Small intestine (tissue), 7 donors: Measurements from ENCODE around the gene PMFBP1. TPM values are rescaled to one million over a fixed set of nuclear protein-coding genes. Genes with fewer than 3 reads are reported as not detected.
A peak's percentile ranks its signal among the peaks of the same experiment; 100 is the strongest.

Experiments
- DNase-seq, 2 donors: peaks; one replicate each; pipeline versions ENCODE4 v3.0.0 to v3.0.0-alpha.2; 2013
- FAIRE-seq: peaks from 2 replicates; lab custom pipeline; 2012; peaks lifted over from hg19 to GRCh38; lab: Jason Lieb, UNC
- H3K27ac ChIP-seq, 3 donors: one replicate each; pipeline ENCODE4 v1.5.1; 2013; ENCODE audit warnings: low read length in 2 of 3, mild to moderate bottlenecking in 2 of 3, control low read depth in 1 of 3, inconsistent platforms in 1 of 3, low read depth in 1 of 3, moderate library complexity in 1 of 3
- H3K27me3 ChIP-seq, 3 donors: one replicate each; pipeline ENCODE4 v1.6.1; 2013; ENCODE audit warnings: low read length in 3 of 3, inconsistent platforms in 1 of 3; ENCODE audit not compliant: control insufficient read depth in 3 of 3, insufficient read depth in 3 of 3
- H3K36me3 ChIP-seq, 3 donors: one replicate each; pipeline ENCODE4 v1.6.1; 2013; ENCODE audit warnings: low read length in 3 of 3, inconsistent platforms in 1 of 3, low read depth in 1 of 3, mild to moderate bottlenecking in 1 of 3, moderate library complexity in 1 of 3; ENCODE audit not compliant: control insufficient read depth in 3 of 3, insufficient read depth in 2 of 3
- H3K4me1 ChIP-seq, 3 donors: one replicate each; pipeline ENCODE4 v1.6.1; 2013; ENCODE audit warnings: low read length in 2 of 3, inconsistent platforms in 1 of 3, low read depth in 1 of 3, mild to moderate bottlenecking in 1 of 3, moderate library complexity in 1 of 3; ENCODE audit not compliant: control insufficient read depth in 3 of 3, insufficient read depth in 2 of 3
- H3K4me3 ChIP-seq, 3 donors: one replicate each; pipeline ENCODE4 v1.5.1; 2013; ENCODE audit warnings: low read length in 3 of 3, control low read depth in 1 of 3, inconsistent platforms in 1 of 3, low read depth in 1 of 3, mild to moderate bottlenecking in 1 of 3, moderate library complexity in 1 of 3
- H3K9me3 ChIP-seq, 2 donors: one replicate each; pipeline ENCODE4 v1.6.1; 2013; ENCODE audit warnings: low read depth in 1 of 2, low read length in 1 of 2; ENCODE audit not compliant: control insufficient read depth in 2 of 2, insufficient read depth in 1 of 2
- WGBS, 3 donors: extraction: QIAGEN DNeasy Blood & Tissue Kit; methylation state at CpG; one replicate each; pipeline ENCODE4 v1.1.7; 2013; 5-methylcytosine and 5-hydroxymethylcytosine counted together
- polyA plus RNA-seq, 4 donors: library from polyadenylated mRNA; stranded (reverse) in 3 of 4; unstranded in 1 of 4; fragments of 200-250 nt in 3 of 4; fragments of 120-200 nt in 1 of 4; gene quantifications; one replicate each; pipeline versions ENCODE4 v1.2.1 to v1.2.3, GENCODE V29; 2013
- donor health status: healthy with polysubstance abuse.
- donor health status: control.
- donor health status: control.
- donor health status: Bipolar disorder and iron deficiency.
- donor health status: healthy.

PMFBP1 gene
- polyA plus RNA-seq, 4 donors, result 1.1 to 5.2 (median 2.3) TPM

- FAIRE-seq (no peak), DNase-seq (no peak)
- Histone ChIP-seq H3K27me3 (no peaks in the 10 kb centered on the region), H3K4me1 (peaks cover 0 to 13% (median 0%) of the 10 kb centered on the region in 3 donors), H3K27ac (no peak overlapping the region), H3K36me3 (peaks cover 0 to 11% (median 2%) of the 10 kb centered on the region in 3 donors), H3K4me3 (no peak overlapping the region), H3K9me3 (no peaks in the 10 kb centered on the region)
- 76 to 78% (median 78%) methylated on average over 8 of the region's 8 CpGs for WGBS, 3 donors
Measured at GRCh38 chr16:72123426-72123825, 48.5 kb downstream of the PMFBP1 start.

GRCh38 chr16:72122916-72123315 lies 49.0 kb downstream of the PMFBP1 start:
- Histone ChIP-seq H3K9me3 (no peaks in the 10 kb centered on the region), H3K27me3 (no peaks in the 10 kb centered on the region), H3K4me3 (no peak overlapping the region), H3K36me3 (peaks cover 0 to 11% (median 2%) of the 10 kb centered on the region in 3 donors), H3K4me1 (peaks cover 0 to 13% (median 0%) of the 10 kb centered on the region in 3 donors), H3K27ac (no peak overlapping the region)
- DNase-seq (no peak), FAIRE-seq (no peak)
- 85 to 92% (median 87%) methylated on average over 11 of the region's 11 CpGs for WGBS, 3 donors

GRCh38 chr16:72122308-72122707 lies 49.6 kb downstream of the PMFBP1 start:
- H3K4me1 ChIP-seq, result peaks cover 0 to 13% (median 0%) of the 10 kb centered on the region in 3 donors
- no peak for DNase-seq
- no peak overlapping the region for H3K27ac ChIP-seq
- peaks cover 0 to 11% (median 0%) of the 10 kb centered on the region in 3 donors for H3K36me3 ChIP-seq
- no peaks in the 10 kb centered on the region for H3K9me3 ChIP-seq
- WGBS, 3 donors, result 94 to 98% (median 97%) methylated on average over 2 of the region's 2 CpGs
- no peaks in the 10 kb centered on the region for H3K27me3 ChIP-seq
- FAIRE-seq, result no peak
- H3K4me3 ChIP-seq, result no peak overlapping the region

GRCh38 chr16:72120026-72120425 lies 51.9 kb downstream of the PMFBP1 start:
- Histone ChIP-seq H3K27me3 (no peaks in the 10 kb centered on the region), H3K9me3 (no peaks in the 10 kb centered on the region), H3K36me3 (peaks cover 0 to 11% (median 0%) of the 10 kb centered on the region in 3 donors), H3K4me3 (no peak overlapping the region), H3K4me1 (peaks cover 0 to 4% (median 0%) of the 10 kb centered on the region in 3 donors), H3K27ac (no peak overlapping the region)
- WGBS, 3 donors, result 85 to 89% (median 88%) methylated on average over 5 of the region's 5 CpGs
- no peak for FAIRE-seq
- DNase-seq, result no peak

- Histone ChIP-seq H3K27ac (no peak overlapping the region), H3K4me3 (no peak overlapping the region), H3K27me3 (no peaks in the 10 kb centered on the region), H3K4me1 (no peaks in the 10 kb centered on the region), H3K36me3 (peaks cover 13 to 45% (median 27%) of the 10 kb centered on the region in 3 donors), H3K9me3 (peaks cover 0 to 10% of the 10 kb centered on the region in 2 donors)
- DNase-seq (no peak), FAIRE-seq (no peak)
Measured at GRCh38 chr16:72113616-72113945, 58.4 kb downstream of the PMFBP1 start.

- Histone ChIP-seq H3K9me3 (peaks cover 0 to 10% of the 10 kb centered on the region in 2 donors), H3K36me3 (peaks cover 13 to 50% (median 32%) of the 10 kb centered on the region in 3 donors), H3K4me1 (no peaks in the 10 kb centered on the region), H3K4me3 (no peak overlapping the region), H3K27ac (no peak overlapping the region), H3K27me3 (no peaks in the 10 kb centered on the region)
- WGBS, 3 donors, result 72 to 90% (median 78%) methylated on average over 7 of the region's 7 CpGs
- FAIRE-seq (no peak), DNase-seq (no peak)
Measured at GRCh38 chr16:72112906-72113615, 58.9 kb downstream of the PMFBP1 start.

GRCh38 chr16:72112452-72112792 lies 59.5 kb downstream of the PMFBP1 start:
- Histone ChIP-seq H3K4me1 (no peaks in the 10 kb centered on the region), H3K9me3 (peaks cover 0 to 10% of the 10 kb centered on the region in 2 donors), H3K4me3 (no peak overlapping the region), H3K27ac (no peak overlapping the region), H3K27me3 (no peaks in the 10 kb centered on the region), H3K36me3 (peaks cover 16 to 56% (median 37%) of the 10 kb centered on the region in 3 donors)
- FAIRE-seq, result no peak
- DNase-seq, result no peak
- 96% methylated on average over 15 of the region's 15 CpGs for WGBS, 3 donors

GRCh38 chr16:72111657-72112451 lies 60.1 kb downstream of the PMFBP1 start:
- peaks cover 17 to 62% (median 39%) of the 10 kb centered on the region in 3 donors for H3K36me3 ChIP-seq
- no peaks in the 10 kb centered on the region for H3K27me3 ChIP-seq
- WGBS, 3 donors, result 81 to 86% (median 84%) methylated on average over 19 of the region's 19 CpGs
- peak overlapping the region in 1 of 3 donors; percentile 14 for H3K27ac ChIP-seq
- H3K9me3 ChIP-seq, result peaks cover 0 to 10% of the 10 kb centered on the region in 2 donors
- no peaks in the 10 kb centered on the region for H3K4me1 ChIP-seq
- FAIRE-seq, result no peak
- H3K4me3 ChIP-seq, result no peak overlapping the region
- DNase-seq, result peak in 1 of 2 donors; percentile 47
